ENCODE results near the gene CYP19A1.

CYP19A1 gene

GRCh38 chr15:51260202-51260601, 78.2 kb downstream of the CYP19A1 start:
- no peak for TF ChIP-seq CTCF (IDR thresholded peaks at IDR 0.05; ENCODE audit: borderline replicate concordance, insufficient read depth, low read depth, low read length)
- H3K4me3 ChIP-seq (ENCODE audit: low read depth, low read length) = no peak overlapping the region

DNA sequence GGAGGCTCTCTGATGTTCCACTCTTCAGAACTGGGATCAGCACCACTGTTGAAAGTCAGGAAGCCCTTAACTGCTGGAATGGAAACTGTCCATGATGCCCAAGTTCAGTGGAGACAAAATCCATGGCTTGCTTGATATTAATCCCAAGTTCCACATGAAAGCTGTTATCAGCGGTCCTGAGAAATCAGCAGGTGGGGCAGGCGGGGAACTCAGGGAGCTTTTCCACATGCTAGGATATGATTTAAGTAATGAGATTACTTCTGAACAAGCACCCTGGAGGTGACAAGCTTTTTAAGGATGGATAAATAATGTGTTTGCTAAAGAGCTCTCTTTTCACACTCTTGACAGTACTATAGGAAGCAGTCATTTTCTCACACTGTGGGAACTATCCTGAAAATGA, 82.9 kb downstream of the CYP19A1 start:
- TF ChIP-seq CTCF (IDR thresholded peaks at IDR 0.05; ENCODE audit: borderline replicate concordance, insufficient read depth, low read depth, low read length) = no peak
- H3K4me3 ChIP-seq (ENCODE audit: low read depth, low read length) = no peak overlapping the region

DNA sequence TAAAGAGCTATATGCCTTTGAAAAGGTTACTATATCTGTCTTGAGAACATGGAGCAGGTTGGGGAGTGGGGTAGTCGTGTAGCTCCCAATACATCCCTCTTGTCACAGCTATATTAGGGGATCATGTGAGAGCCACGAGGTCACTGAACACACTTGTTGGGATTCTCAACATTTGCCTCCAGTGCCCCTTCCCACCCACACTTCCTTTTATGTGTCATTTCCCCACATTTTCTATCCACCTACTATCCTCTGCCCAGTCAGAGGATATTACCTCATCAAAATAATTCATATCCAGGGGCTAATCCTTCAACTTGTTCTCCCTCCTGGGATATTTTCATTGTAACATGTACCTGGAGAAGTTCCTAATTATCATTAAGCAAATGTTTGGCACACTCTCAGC, 85.0 kb downstream of the CYP19A1 start:
- TF ChIP-seq CTCF (IDR thresholded peaks at IDR 0.05; ENCODE audit: borderline replicate concordance, insufficient read depth, low read depth, low read length) = no peak
- no peak overlapping the region for H3K4me3 ChIP-seq (ENCODE audit: low read depth, low read length)

GRCh38 chr15:51252671-51253070, 85.7 kb downstream of the CYP19A1 start:
- no peak overlapping the region for H3K4me3 ChIP-seq (ENCODE audit: low read depth, low read length)
- TF ChIP-seq CTCF (IDR thresholded peaks at IDR 0.05; ENCODE audit: borderline replicate concordance, insufficient read depth, low read depth, low read length) = no peak

- no peak overlapping the region for H3K4me3 ChIP-seq (ENCODE audit: low read depth, low read length)
- TF ChIP-seq CTCF (IDR thresholded peaks at IDR 0.05; ENCODE audit: borderline replicate concordance, insufficient read depth, low read depth, low read length) = no peak
These were observed 86.8 kb downstream of the CYP19A1 start for GRCh38 chr15:51251556-51251955.

DNA sequence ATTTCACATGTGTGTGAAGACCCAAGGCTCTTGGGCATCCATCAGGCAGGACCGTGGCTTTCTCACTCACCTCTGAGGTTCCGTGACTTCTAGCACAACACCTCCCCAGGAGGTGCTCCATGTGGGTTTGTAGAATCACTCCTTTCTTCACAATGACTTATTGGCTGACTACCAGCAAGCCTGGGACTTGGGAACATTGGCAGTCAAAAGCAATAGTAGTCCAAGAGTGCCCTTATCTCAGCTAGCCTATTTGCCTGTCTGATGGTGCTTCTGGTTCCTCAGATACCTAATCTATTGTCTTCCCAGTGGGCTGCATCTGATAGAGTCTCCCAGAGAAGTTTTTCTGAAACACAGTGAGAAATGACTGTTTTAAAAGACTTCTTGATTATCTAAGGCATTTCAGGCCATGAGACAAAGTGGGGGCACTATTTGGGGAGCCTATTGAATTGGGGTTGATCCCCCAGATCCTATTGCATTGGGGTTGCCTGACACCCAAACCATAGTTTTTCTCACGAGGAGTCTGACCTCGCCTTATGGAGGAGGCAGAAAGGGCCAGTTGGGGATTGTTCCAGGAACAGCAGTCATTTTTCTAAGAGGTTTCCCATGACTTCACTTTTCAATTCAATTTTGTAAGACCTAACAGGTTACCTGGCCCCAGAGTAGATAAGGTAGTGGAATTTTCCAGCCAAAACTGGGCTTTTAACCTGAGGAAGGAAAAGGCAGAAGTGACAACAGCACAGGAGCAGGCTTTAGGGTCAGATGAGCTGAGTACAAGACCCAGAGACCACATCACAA, 88.0 kb downstream of the CYP19A1 start:
- H3K4me3 ChIP-seq (ENCODE audit: low read depth, low read length) = no peak overlapping the region
- no peak for TF ChIP-seq CTCF (IDR thresholded peaks at IDR 0.05; ENCODE audit: borderline replicate concordance, insufficient read depth, low read depth, low read length)

DNA sequence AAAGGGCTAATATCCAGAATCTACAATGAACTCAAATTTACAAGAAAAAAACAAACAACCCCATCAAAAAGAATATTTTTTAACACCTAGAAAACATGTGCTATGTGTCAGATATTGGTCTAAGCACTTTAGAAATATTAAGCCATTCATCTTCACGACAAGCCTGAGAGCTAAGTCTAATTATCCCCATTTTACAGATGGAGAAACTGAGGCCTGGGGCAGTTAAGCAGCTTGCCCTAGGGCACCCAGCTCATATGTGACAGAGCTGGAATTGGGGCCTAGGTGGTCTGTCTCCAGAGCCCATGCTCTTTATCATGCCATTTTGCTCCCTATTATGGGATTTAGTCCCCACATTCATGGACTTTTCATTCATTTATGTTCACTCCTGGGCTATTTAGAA, 92.8 kb downstream of the CYP19A1 start:
- H3K4me3 ChIP-seq (ENCODE audit: low read depth, low read length) = no peak overlapping the region
- no peak for TF ChIP-seq CTCF (IDR thresholded peaks at IDR 0.05; ENCODE audit: borderline replicate concordance, insufficient read depth, low read depth, low read length)
